GM23248 (cell line): Measurements from ENCODE around the gene ICOS. TPM values are rescaled to one million over a fixed set of nuclear protein-coding genes. Genes with fewer than 3 reads are reported as not detected.

Experiments
- DNase-seq: peaks from one replicate; pipeline ENCODE4 v3.0.0-alpha.2; 2015
- H2AFZ ChIP-seq: fragments of 200-600 bp; sonication (generic); 2 replicates; pipeline ENCODE4 v1.6.1; 2016; ENCODE audit warnings: antibody characterized with exemption
- H3F3A ChIP-seq: fragments of 200-600 bp; sonication (generic); 2 replicates; pipeline ENCODE4 v1.6.1; 2016; ENCODE audit warnings: mild to moderate bottlenecking, antibody characterized with exemption, mixed run types; ENCODE audit not compliant: insufficient read depth
- H3K27ac ChIP-seq: fragments of 200-600 bp; sonication (generic); 2 replicates; pipeline ENCODE4 v1.5.1; 2016; ENCODE audit warnings: mild to moderate bottlenecking
- H3K27me3 ChIP-seq: fragments of 200-600 bp; sonication (generic); replicated peaks from 2 replicates; pipeline ENCODE4 v1.6.1; 2016; ENCODE audit warnings: mild to moderate bottlenecking; ENCODE audit not compliant: insufficient read depth
- H3K36me3 ChIP-seq: fragments of 200-600 bp; sonication (generic); 2 replicates; pipeline ENCODE4 v1.6.1; 2016; ENCODE audit warnings: low read depth, mild to moderate bottlenecking
- H3K4me1 ChIP-seq: fragments of 200-600 bp; sonication (generic); 2 replicates; pipeline ENCODE4 v1.6.1; 2016; ENCODE audit warnings: mild to moderate bottlenecking; ENCODE audit not compliant: insufficient read depth
- H3K4me2 ChIP-seq: fragments of 200-600 bp; sonication (generic); one replicate; pipeline ENCODE4 v1.6.1; 2016; ENCODE audit warnings: mild to moderate bottlenecking; ENCODE audit not compliant: unreplicated experiment
- H3K4me3 ChIP-seq: fragments of 200-600 bp; sonication (generic); 2 replicates; pipeline ENCODE4 v1.5.1; 2016; ENCODE audit warnings: mild to moderate bottlenecking
- H3K79me2 ChIP-seq: fragments of 200-600 bp; sonication (generic); 2 replicates; pipeline ENCODE4 v1.6.1; 2016; ENCODE audit warnings: mild to moderate bottlenecking; ENCODE audit not compliant: insufficient read depth
- H3K9ac ChIP-seq: fragments of 200-600 bp; sonication (generic); 2 replicates; pipeline ENCODE4 v1.6.1; 2016; ENCODE audit warnings: mild to moderate bottlenecking
- H3K9me2 ChIP-seq: fragments of 200-600 bp; sonication (generic); 2 replicates; pipeline ENCODE4 v1.6.1; 2016; ENCODE audit warnings: mixed run types, mild to moderate bottlenecking, moderate library complexity; ENCODE audit not compliant: insufficient read depth
- H3K9me3 ChIP-seq: fragments of 200-600 bp; sonication (generic); one replicate; pipeline ENCODE4 v1.6.1; 2017; ENCODE audit warnings: low read depth
- H4K20me1 ChIP-seq: fragments of 200-600 bp; sonication (generic); 2 replicates; pipeline ENCODE4 v1.6.0; 2016; ENCODE audit not compliant: insufficient read depth
- EZH2 ChIP-seq: fragments of 200-600 bp; sonication (generic); IDR thresholded peaks from 2 replicates; pipeline ENCODE4 v1.6.1; 2018; ENCODE audit warnings: antibody characterized with exemption, mild to moderate bottlenecking; ENCODE audit not compliant: insufficient read depth, poor library complexity, severe bottlenecking
- EZH2phosphoT487 ChIP-seq: fragments of 200-600 bp; sonication (generic); IDR thresholded peaks from 2 replicates; pipeline ENCODE4 v1.6.1; 2018; ENCODE audit warnings: antibody characterized with exemption, moderate library complexity, mild to moderate bottlenecking, low read depth; ENCODE audit not compliant: insufficient read depth
- WGBS, 2 experiments: methylation state at CpG; one replicate each; pipeline ENCODE4 v1.1.6; 2015 to 2017; ENCODE audit warnings: low lambda C conversion rate in 2 of 2, low coverage in 1 of 2; ENCODE audit errors: missing lambda C conversion rate in 2 of 2; 5-methylcytosine and 5-hydroxymethylcytosine counted together
- in situ Hi-C: fragments of 300-500 bp; cut with MboI; formaldehyde crosslinking; loops from 2 replicates; pipeline ENCODE4 v1.15.0; 2020
- polyA plus RNA-seq: library from polyadenylated mRNA; unstranded; fragments of >200 nt; fragmentation: Nextera tagmentation; extraction: Ambion mirVana; gene quantifications from 2 replicates; pipeline ENCODE4 v1.2.1, GENCODE V29; 2016
- total RNA-seq: library from RNA; depleted of rRNA; stranded (reverse); fragments of >200 nt; shearing (Covaris generic); gene quantifications from 2 replicates; pipeline ENCODE4 v1.2.3, GENCODE V29; 2014

ICOS gene
- total and polyA plus RNA-seq, 2 experiments from 2014 or later: not detected

DNA sequence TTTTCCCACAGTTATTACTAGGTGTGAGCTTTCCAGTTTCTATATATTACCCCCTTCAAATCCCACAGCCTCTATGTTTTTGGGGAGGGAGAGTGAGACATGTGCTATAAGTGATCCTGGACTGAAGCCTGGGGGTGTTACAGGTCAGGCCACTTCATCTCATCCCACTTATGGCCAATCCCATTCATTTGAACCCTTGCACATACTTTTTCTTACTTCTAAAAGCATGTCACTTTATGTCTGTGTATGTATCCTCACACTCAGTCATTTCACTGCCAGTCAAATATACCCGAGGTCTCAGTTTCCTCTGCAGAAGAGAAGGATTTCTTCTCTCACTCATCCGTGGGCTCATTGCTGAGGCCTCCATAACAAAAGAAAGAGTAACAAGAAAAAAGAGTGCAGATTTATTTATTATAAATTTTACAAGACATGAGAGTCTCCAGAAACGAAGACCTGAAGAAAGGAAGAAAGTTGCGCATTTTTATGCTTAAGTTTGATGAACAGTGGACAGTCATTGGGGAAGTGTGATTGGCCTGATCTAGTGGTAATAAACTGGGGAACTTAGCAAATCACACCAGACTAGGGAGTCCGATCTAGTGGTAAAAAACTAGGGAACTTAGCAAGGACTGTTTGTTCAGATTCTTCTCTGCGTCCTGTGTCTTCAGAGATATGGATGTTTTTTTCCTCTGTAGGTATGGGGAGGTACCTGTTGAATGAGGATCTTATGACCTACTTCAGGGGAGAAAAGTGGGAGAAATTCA is 52.1 kb downstream of the ICOS start:
- H3K4me2 ChIP-seq: no peak overlapping the region
- H3K9me2 ChIP-seq: no peaks in the 10 kb centered on the region
- no peaks in the 10 kb centered on the region for H3F3A ChIP-seq
- H3K4me1 ChIP-seq: no peaks in the 10 kb centered on the region
- H4K20me1 ChIP-seq: no peaks in the 10 kb centered on the region
- no peaks in the 10 kb centered on the region for H3K79me2 ChIP-seq
- DNase-seq: no peak
- in situ Hi-C loops: no loop called here
- peaks cover 4% of the 10 kb centered on the region for H3K27me3 ChIP-seq
- no peak for TF ChIP-seq EZH2
- TF ChIP-seq EZH2phosphoT487: no peak
- H2AFZ ChIP-seq: no peak overlapping the region
- no peak overlapping the region for H3K4me3 ChIP-seq
- WGBS, 2 experiments: 52 to 57% methylated on average over 6 of the region's 6 CpGs
- H3K36me3 ChIP-seq: no peaks in the 10 kb centered on the region
- no peaks in the 10 kb centered on the region for H3K9me3 ChIP-seq
- no peak overlapping the region for H3K9ac ChIP-seq
- no peak overlapping the region for H3K27ac ChIP-seq

DNA sequence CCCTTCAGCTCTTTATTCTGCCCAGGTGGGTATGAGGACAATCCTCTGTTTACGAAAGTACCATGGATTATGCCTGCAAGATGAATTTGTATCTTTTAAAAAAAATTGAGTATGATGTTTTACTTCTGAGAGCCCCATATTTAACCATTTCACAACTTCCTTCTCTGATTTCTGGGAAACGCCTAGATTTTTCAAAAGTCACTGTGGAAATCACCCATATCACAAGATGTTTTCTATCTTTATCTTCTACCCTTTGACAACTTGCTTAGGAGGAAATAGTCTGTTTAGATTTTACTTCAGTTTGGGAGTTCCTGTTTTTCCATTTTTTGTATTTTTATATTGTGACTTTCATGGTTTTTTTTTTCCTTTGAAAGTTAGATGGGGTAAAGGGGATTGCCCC is 53.0 kb downstream of the ICOS start:
- no peak for TF ChIP-seq EZH2
- H3K27me3 ChIP-seq: peaks cover 4% of the 10 kb centered on the region
- no peak overlapping the region for H3K9ac ChIP-seq
- H3K9me2 ChIP-seq: no peaks in the 10 kb centered on the region
- no peaks in the 10 kb centered on the region for H4K20me1 ChIP-seq
- no peak overlapping the region for H2AFZ ChIP-seq
- no peaks in the 10 kb centered on the region for H3F3A ChIP-seq
- H3K27ac ChIP-seq: no peak overlapping the region
- H3K4me2 ChIP-seq: no peak overlapping the region
- no peak overlapping the region for H3K4me3 ChIP-seq
- no peaks in the 10 kb centered on the region for H3K9me3 ChIP-seq
- no peaks in the 10 kb centered on the region for H3K4me1 ChIP-seq
- DNase-seq: no peak
- H3K36me3 ChIP-seq: no peaks in the 10 kb centered on the region
- in situ Hi-C loops: no loop called here
- 52 to 55% methylated on average over 2 of the region's 2 CpGs for WGBS, 2 experiments
- H3K79me2 ChIP-seq: no peaks in the 10 kb centered on the region

DNA sequence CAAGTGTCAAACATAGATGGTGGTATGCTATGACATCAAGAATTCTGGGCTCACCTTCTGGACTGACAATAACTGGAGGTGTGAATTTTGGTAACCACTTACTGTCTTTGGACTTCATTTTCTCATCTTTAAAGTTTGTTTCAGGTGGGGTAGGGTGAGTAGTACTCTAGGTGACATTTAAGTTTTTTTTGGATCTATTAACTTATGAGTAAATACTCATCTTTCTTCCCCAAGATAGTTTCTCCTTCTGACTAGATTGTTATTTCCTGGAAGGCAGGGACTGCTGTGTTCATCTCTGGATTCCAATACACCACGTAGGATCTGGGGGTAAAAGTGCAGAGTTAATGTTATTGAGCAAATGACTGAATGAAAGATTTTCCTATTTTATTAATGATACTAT is 55.9 kb downstream of the ICOS start:
- in situ Hi-C loops: no loop called here
- Histone ChIP-seq H3K27ac (no peak overlapping the region), H3F3A (no peaks in the 10 kb centered on the region), H4K20me1 (no peaks in the 10 kb centered on the region), H3K9me2 (no peaks in the 10 kb centered on the region), H3K36me3 (no peaks in the 10 kb centered on the region), H3K79me2 (no peaks in the 10 kb centered on the region), H3K4me2 (no peak overlapping the region), H2AFZ (no peak overlapping the region), H3K9ac (no peak overlapping the region), H3K4me1 (no peaks in the 10 kb centered on the region), H3K9me3 (no peaks in the 10 kb centered on the region), H3K27me3 (peaks cover 4% of the 10 kb centered on the region), H3K4me3 (no peak overlapping the region)
- 23 to 33% methylated on average over 1 of the region's 1 CpG for WGBS, 2 experiments
- TF ChIP-seq EZH2phosphoT487 (no peak), EZH2 (no peak)
- DNase-seq: no peak

DNA sequence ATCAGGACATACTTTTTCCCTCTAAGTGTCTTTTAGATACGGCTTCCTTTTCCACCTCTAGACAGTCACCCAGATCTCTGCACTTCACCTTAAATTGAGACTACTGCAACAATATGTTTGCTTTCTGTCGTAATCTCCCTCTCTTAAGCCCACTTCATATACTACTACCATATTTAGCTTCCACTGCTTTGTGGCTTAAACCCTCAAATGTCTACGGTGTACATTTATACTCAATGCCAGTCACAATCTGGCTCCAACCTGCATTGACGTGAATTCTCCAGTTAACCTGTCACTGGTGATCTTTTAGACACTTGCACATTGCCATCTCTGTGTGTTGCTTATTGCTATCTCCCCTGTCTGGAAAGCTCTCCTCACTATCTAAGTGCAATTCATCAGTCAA is 56.4 kb downstream of the ICOS start:
- H3F3A ChIP-seq: no peaks in the 10 kb centered on the region
- in situ Hi-C loops: no loop called here

More for the DNA sequence above, 56.4 kb downstream of the ICOS start:
- Histone ChIP-seq H2AFZ (no peak overlapping the region), H3K4me1 (no peaks in the 10 kb centered on the region), H4K20me1 (no peaks in the 10 kb centered on the region), H3K9me3 (no peaks in the 10 kb centered on the region), H3K27ac (no peak overlapping the region), H3K4me3 (no peak overlapping the region), H3K9ac (no peak overlapping the region), H3K9me2 (no peaks in the 10 kb centered on the region), H3K79me2 (no peaks in the 10 kb centered on the region), H3K27me3 (peaks cover 4% of the 10 kb centered on the region), H3K4me2 (no peak overlapping the region), H3K36me3 (no peaks in the 10 kb centered on the region)
- 55 to 62% methylated on average over 4 of the region's 4 CpGs for WGBS, 2 experiments
- no peak for DNase-seq
- TF ChIP-seq EZH2phosphoT487: no peak
- TF ChIP-seq EZH2: no peak
